ENCODE measurements around the gene NT5DC4.

Gene NT5DC4

GRCh38 chr2:112782234-112782799, 61.5 kb downstream of the NT5DC4 start:
- no peak for DNase-seq (ENCODE audit: low read depth in 2 of 3, low spot score in 2 of 3)

GRCh38 chr2:112783187-112783714, 62.4 kb downstream of the NT5DC4 start:
- no peak for DNase-seq (ENCODE audit: low read depth in 2 of 3, low spot score in 2 of 3)

- no peak for DNase-seq (ENCODE audit: low read depth in 2 of 3, low spot score in 2 of 3)
These were observed 63.7 kb downstream of the NT5DC4 start, which contains the start of gene IL1A for GRCh38 chr2:112784199-112785189. IL1A (minus strand) TSS chr2:112784493; CDS start chr2:112783770, 723 bp downstream.

- no peak for DNase-seq (ENCODE audit: low read depth in 2 of 3, low spot score in 2 of 3)
These were observed 66.5 kb downstream of the NT5DC4 start for GRCh38 chr2:112787294-112787693.

DNA sequence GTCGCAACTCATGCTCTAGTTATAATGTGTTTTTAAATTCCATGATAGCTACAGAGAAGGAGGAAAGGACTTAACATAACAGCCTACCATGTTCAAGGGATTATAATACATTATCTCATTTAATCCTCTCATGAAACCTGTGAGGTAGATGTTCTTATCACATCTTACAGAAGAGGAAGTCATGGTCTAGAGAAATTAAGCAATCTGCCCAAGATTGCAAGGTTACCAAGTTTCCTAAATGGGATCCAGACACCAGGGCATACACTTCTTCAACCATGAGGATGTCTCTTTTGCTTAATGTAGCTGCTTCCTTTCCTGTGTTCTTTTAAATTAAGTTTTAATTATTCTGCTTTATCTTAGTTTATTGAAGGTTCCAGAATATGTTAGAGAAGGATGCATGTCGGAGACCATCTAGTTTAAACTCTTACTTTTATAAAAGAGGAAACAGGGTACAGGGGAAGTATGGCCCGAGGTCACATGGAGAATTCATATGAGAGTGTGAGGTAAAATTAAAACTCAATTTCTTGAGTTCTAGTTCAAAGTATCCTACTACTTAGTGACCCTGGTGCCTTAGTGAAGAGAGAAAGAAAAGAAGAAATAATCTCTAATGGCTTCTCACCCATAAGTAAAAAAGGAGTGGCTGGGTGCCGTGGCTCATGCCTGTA, 67.0 kb downstream of the NT5DC4 start:
- DNase-seq (ENCODE audit: low read depth in 2 of 3, low spot score in 2 of 3) = no peak

- DNase-seq (ENCODE audit: low read depth in 2 of 3, low spot score in 2 of 3) = no peak
These were observed 67.8 kb downstream of the NT5DC4 start for GRCh38 chr2:112788653-112789052.
